VCaP (cell line): ENCODE results near the gene RARS2.

Source experiments
- H3K27ac ChIP-seq: fragments of 450-650 bp; 2 replicates; pipeline ENCODE4 v1.5.1; 2017
- TF ChIP-seq, protein P1 (sequence below): fragments of 450-650 bp; conservative IDR thresholded peaks from 2 replicates; pipeline ENCODE4 v1.5.1; 2017; ENCODE audit warnings: mild to moderate bottlenecking, moderate library complexity

Gene RARS2

DNA sequence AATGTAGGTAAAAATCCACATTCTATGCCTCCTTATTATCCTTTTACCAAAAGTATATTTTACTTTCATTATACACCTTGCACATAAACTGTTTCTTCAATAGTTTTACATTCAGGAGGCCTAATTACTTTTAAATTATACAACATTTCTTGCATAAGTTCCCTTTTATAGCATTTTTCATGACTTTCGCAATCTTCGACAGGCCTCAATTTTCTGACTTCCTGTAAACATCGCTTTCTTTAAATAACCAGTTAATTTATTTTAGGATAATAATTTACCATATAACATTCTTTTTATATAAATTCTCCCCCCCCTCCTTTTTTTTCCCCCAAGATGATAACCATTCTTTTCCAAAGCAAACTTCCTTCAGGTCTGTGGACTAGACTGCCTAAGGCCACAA, 107.9 kb downstream of the RARS2 start:
- TF ChIP-seq, protein P1, sequence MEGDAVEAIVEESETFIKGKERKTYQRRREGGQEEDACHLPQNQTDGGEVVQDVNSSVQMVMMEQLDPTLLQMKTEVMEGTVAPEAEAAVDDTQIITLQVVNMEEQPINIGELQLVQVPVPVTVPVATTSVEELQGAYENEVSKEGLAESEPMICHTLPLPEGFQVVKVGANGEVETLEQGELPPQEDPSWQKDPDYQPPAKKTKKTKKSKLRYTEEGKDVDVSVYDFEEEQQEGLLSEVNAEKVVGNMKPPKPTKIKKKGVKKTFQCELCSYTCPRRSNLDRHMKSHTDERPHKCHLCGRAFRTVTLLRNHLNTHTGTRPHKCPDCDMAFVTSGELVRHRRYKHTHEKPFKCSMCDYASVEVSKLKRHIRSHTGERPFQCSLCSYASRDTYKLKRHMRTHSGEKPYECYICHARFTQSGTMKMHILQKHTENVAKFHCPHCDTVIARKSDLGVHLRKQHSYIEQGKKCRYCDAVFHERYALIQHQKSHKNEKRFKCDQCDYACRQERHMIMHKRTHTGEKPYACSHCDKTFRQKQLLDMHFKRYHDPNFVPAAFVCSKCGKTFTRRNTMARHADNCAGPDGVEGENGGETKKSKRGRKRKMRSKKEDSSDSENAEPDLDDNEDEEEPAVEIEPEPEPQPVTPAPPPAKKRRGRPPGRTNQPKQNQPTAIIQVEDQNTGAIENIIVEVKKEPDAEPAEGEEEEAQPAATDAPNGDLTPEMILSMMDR = no peak
- no peak overlapping the region for H3K27ac ChIP-seq

DNA sequence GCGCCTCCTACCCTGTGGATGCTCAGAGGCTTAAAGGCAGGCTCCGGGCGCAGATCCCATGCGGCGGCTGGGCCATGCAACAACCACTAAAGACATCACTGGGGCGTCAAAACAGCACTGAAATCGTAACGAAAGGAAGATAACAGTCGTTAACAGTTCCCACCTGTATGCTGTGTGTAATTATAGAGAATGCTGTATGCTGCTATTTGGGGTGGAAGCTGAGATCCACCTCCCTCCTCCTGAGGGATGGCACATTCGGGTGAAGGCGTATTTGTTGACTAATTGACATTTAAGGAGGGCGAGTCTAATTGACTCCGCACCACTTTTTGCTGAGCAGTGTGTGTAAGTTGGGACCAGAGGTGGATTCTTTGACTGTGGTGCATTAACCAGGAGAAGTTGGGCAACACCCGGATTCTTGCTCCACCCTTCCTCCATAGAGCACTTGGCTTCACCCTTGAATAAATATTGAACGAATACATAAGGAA, 116.3 kb downstream of the RARS2 start:
- TF ChIP-seq, protein P1 = no peak
- peak overlapping the region; percentile 79 for H3K27ac ChIP-seq

DNA sequence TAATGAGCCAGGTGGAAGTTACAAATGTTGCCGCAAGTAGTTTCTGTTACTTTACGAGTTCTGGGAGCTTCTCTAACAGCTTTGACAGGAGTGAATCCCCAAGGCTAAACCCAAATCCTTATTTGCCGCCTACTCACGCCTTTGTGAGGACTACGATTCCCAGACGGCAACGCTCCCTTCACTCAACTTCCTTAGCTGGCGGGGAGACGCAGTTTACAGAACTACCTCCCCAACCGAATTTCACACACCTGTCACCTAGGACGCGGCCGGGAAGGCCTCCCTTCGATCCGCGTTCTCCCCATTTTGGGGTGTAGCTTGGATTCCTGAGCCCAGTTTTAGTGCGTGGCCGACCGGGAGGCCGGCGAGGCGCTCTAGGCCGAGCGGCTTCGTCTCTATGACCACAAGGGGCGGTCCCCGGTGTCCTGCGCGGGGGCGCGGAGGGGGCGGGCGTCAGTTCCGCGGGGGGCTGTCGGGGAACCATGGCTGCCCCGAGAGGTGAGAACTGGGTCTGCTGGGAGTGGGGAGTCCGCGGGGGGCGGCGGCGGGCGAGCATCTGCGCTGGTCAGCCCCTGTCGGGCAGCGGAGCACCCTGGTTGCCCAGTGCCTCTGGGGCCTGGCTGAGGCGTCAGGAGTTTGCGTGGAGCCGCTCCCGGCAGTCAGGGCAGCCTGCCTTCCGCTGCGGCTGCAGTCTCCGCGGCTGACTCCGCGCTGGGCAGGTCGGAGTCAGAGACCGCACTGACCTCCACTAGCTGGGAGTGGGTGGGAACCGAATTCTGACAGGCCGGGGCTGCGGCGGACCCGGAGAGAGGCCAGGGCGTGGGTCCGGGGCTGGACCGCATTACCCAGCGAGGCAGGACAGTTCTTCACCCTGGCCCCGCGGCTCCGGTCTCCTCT, 117.0 kb downstream of the RARS2 start, which contains the start of gene SLC35A1:
TSS of gene SLC35A1 (plus strand) at position 450 of the 894 bp plus-strand sequence. CDS start at position 480, 30 bp downstream.
- TF ChIP-seq, protein P1 = no peak
- peak within 1 kb of the TSS; percentile 79 for H3K27ac ChIP-seq

DNA sequence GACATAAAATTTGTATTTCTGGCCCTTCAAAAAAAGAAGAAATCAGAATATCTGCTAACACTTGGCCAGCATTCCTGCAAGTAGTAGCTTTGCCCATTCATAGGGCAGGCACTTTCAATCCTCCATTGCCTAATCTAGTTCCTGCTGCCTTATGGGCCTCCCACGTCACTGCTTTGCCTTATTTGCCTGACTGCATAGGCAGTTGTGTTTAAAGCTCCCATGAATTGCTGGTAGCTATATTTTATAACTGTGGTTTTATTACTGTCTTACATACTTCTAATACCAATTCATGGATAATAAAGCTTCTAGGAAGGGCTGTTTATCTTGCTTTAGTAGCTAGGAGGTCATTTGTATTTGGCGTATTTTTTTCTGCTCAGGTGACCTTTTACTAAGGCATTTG, 124.7 kb downstream of the RARS2 start:
- no peak overlapping the region for H3K27ac ChIP-seq
- TF ChIP-seq, protein P1 = no peak
